Ovary (tissue), 9 donors: ENCODE results near the gene MBD5. TPM values are rescaled to one million over a fixed set of nuclear protein-coding genes. Genes with fewer than 3 reads are reported as not detected.

Experiments used
- DNase-seq, 5 donors: peaks; one replicate each; pipeline ENCODE4 v3.0.0-alpha.2; 2019 to 2020
- H3K27ac ChIP-seq, 2 donors: fragments of 200-600 bp; one replicate each; pipeline versions ENCODE4 v1.5.1 to v1.8.0; 2019 to 2022
- H3K27me3 ChIP-seq: fragments of 200-600 bp; one replicate; pipeline ENCODE4 v1.8.0; 2022
- H3K36me3 ChIP-seq: fragments of 200-600 bp; sonication (generic); one replicate; pipeline ENCODE4 v1.5.1; 2019
- H3K4me1 ChIP-seq: one replicate; pipeline ENCODE4 v1.8.1; 2013; ENCODE audit warnings: mild to moderate bottlenecking, moderate library complexity; ENCODE audit not compliant: insufficient read depth
- H3K4me3 ChIP-seq: fragments of 200-600 bp; sonication (generic); one replicate; pipeline ENCODE4 v1.5.1; 2017
- H3K9me3 ChIP-seq, 2 donors: fragments of 200-600 bp in 1 of 2; sonication (generic) in 1 of 2; one replicate each; pipeline versions ENCODE4 v1.5.1 to v1.8.1; 2013 to 2019; ENCODE audit warnings: mild to moderate bottlenecking in 1 of 2, moderate library complexity in 1 of 2
- CTCF ChIP-seq, 3 donors: fragments of 450-650 bp in 2 of 3; fragments of 200-600 bp in 1 of 3; IDR thresholded peaks; one replicate each; pipeline versions ENCODE4 v1.5.1 to v1.8.0; 2016 to 2022; ENCODE audit warnings: antibody characterized with exemption in 3 of 3, mild to moderate bottlenecking in 1 of 3
- EP300 ChIP-seq: sonication (generic); formaldehyde crosslinking; IDR thresholded peaks from one replicate; pipeline ENCODE4 v1.6.1; 2017; ENCODE audit warnings: antibody characterized with exemption
- POLR2A ChIP-seq: fragments of 450-650 bp; IDR thresholded peaks from one replicate; pipeline ENCODE4 v1.6.1; 2017; ENCODE audit warnings: antibody characterized with exemption, mild to moderate bottlenecking, moderate library complexity
- WGBS, 3 donors: extraction: QIAGEN DNeasy Blood & Tissue Kit in 1 of 3; methylation state at CpG; one replicate each; pipeline versions ENCODE4 v1.1.5 to v1.1.7; 2013 to 2017; 5-methylcytosine and 5-hydroxymethylcytosine counted together
- intact Hi-C, 4 donors: fragments of 100-400 bp; cut with DNase I; formaldehyde crosslinking; loops; one replicate each; pipeline versions ENCODE4 v1.11.0 to v1.15.1; 2022 to 2023
- polyA plus RNA-seq, 2 donors: library from polyadenylated mRNA; stranded (reverse); fragments of 200-250 nt in 1 of 2; fragments of 350-450 nt in 1 of 2; fragmentation: Illumina TruSeq in 1 of 2; extraction: RNeasy Lipid Tissue Mini Kit (QIAGEN cat#74804) in 1 of 2; gene quantifications; one replicate each; pipeline ENCODE4 v1.2.3, GENCODE V29; 2013 to 2014
- total RNA-seq, 7 donors: library from RNA; depleted of rRNA in 2 of 7; stranded (reverse); fragments of >200 nt in 2 of 7; fragmentation: NEBNext Ultra II Directional in 3 of 7; extraction: Animal tissue kit (Norgen Biotek cat#: 25700) in 3 of 7; gene quantifications; one replicate each; pipeline versions ENCODE4 v1.1.0 to v1.2.4, GENCODE V29; 2016 to 2023
- donor health status: DM: no; HTN: no; CAD: no; lungs with moderate emphysema.
- donor health status: DM: no; HTN: no; CAD: no.
- donor health status: Bipolar disorder and iron deficiency.
- donor health status: DM: yes; HTN: yes; CAD: no.
- donor health status: DM: no; HTN: no; CAD: no.
- donor health status: DM: yes; HTN: yes; CAD: no.

MBD5 gene
- total and polyA plus RNA-seq, 9 donors = 8.5 to 66.3 (median 45.8) TPM

GRCh38 chr2:148531235-148531634 is 510.3 kb downstream of the MBD5 start:
- Histone ChIP-seq H3K36me3 (no peaks in the 10 kb centered on the region), H3K9me3 (no peaks in the 10 kb centered on the region), H3K27ac (no peak overlapping the region), H3K4me1 (no peaks in the 10 kb centered on the region), H3K4me3 (no peak overlapping the region), H3K27me3 (no peaks in the 10 kb centered on the region)
- intact Hi-C loops = no loop called here
- no peak for DNase-seq
- WGBS, 3 donors = 79 to 93% (median 80%) methylated on average over 7 of the region's 7 CpGs
- TF ChIP-seq CTCF (IDR thresholded peaks at IDR 0.05) = no peak
- TF ChIP-seq EP300 = no peak
- no peak for TF ChIP-seq POLR2A

- no peak for DNase-seq
- TF ChIP-seq EP300 (no peak), POLR2A (no peak), CTCF (IDR thresholded peaks at IDR 0.05) (no peak)
- no peaks in the 10 kb centered on the region for H3K27me3 ChIP-seq
- no peak overlapping the region for H3K27ac ChIP-seq
- WGBS, 3 donors = 22 to 37% (median 25%) methylated on average over 13 of the region's 13 CpGs
- intact Hi-C loops = no loop called here
- H3K36me3 ChIP-seq = no peaks in the 10 kb centered on the region
- H3K4me3 ChIP-seq = no peak overlapping the region
- no peaks in the 10 kb centered on the region for H3K4me1 ChIP-seq
- no peaks in the 10 kb centered on the region for H3K9me3 ChIP-seq
Measured at GRCh38 chr2:148531669-148532428, 511.0 kb downstream of the MBD5 start.

- H3K4me3 ChIP-seq = no peak overlapping the region
- intact Hi-C loops = no loop called here
- 89 to 92% (median 89%) methylated on average over 8 of the region's 8 CpGs for WGBS, 3 donors
Measured at GRCh38 chr2:148533004-148533403, 512.1 kb downstream of the MBD5 start.

GRCh38 chr2:148533685-148534084 is 512.8 kb downstream of the MBD5 start:
- H3K27me3 ChIP-seq = no peaks in the 10 kb centered on the region
- 90 to 97% (median 95%) methylated on average over 3 of the region's 3 CpGs for WGBS, 3 donors
- no peak for DNase-seq

More at GRCh38 chr2:148533004-148533403, 512.1 kb downstream of the MBD5 start:
- no peaks in the 10 kb centered on the region for H3K36me3 ChIP-seq
- H3K27me3 ChIP-seq = no peaks in the 10 kb centered on the region
- DNase-seq = no peak
- no peaks in the 10 kb centered on the region for H3K9me3 ChIP-seq
- H3K27ac ChIP-seq = no peak overlapping the region
- TF ChIP-seq POLR2A (no peak), CTCF (IDR thresholded peaks at IDR 0.05) (no peak), EP300 (no peak)
- H3K4me1 ChIP-seq = no peaks in the 10 kb centered on the region

More at GRCh38 chr2:148533685-148534084, 512.8 kb downstream of the MBD5 start:
- intact Hi-C loops = no loop called here
- H3K36me3 ChIP-seq = no peaks in the 10 kb centered on the region
- no peak overlapping the region for H3K4me3 ChIP-seq
- H3K4me1 ChIP-seq = no peaks in the 10 kb centered on the region
- no peak overlapping the region for H3K27ac ChIP-seq
- TF ChIP-seq CTCF (IDR thresholded peaks at IDR 0.05) (no peak), POLR2A (no peak), EP300 (no peak)
- H3K9me3 ChIP-seq = no peaks in the 10 kb centered on the region
